Measurements from ENCODE around the gene MAPRE3.

DNA sequence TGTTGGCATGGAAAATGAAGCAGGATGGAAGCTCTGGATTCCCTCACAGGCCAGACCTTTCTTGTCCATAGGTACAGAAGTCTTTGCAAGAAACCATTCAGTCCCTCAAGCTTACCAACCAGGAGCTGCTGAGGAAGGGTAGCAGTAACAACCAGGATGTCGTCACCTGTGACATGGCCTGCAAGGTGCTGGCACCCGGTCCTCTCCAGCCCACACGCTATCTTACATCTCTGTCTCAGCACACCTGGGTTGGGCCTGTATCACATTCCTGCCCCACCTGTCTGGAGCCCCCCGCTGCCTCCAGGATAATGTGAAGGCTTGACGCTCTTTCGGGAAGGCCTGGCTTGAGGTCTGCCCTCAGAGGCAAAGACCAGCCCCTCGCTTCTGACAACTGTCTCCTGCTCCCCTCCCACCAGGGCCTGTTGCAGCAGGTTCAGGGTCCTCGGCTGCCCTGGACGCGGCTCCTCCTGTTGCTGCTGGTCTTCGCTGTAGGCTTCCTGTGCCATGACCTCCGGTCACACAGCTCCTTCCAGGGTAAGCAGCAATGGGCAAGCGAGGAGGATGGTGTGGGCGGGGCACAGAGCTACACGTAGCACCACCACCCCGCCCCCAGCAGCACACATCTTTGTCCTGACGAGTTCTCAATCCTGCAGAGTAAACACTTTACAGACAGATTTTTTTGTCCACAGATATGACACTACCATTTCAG, 68.3 kb downstream of the MAPRE3 start:
- TF ChIP-seq, protein P1, sequence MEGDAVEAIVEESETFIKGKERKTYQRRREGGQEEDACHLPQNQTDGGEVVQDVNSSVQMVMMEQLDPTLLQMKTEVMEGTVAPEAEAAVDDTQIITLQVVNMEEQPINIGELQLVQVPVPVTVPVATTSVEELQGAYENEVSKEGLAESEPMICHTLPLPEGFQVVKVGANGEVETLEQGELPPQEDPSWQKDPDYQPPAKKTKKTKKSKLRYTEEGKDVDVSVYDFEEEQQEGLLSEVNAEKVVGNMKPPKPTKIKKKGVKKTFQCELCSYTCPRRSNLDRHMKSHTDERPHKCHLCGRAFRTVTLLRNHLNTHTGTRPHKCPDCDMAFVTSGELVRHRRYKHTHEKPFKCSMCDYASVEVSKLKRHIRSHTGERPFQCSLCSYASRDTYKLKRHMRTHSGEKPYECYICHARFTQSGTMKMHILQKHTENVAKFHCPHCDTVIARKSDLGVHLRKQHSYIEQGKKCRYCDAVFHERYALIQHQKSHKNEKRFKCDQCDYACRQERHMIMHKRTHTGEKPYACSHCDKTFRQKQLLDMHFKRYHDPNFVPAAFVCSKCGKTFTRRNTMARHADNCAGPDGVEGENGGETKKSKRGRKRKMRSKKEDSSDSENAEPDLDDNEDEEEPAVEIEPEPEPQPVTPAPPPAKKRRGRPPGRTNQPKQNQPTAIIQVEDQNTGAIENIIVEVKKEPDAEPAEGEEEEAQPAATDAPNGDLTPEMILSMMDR (IDR thresholded peaks at IDR 0.05), result no peak
- TF ChIP-seq POLR2A (IDR thresholded peaks at IDR 0.05), result no peak

All from body of pancreas (tissue), 4 donors.